ENCODE measurements around the gene SCN2A.

- TF ChIP-seq NR2C2 (CRISPR knock-in tag; IDR thresholded peaks at IDR 0.05) (no peak), CTCF (IDR thresholded peaks at IDR 0.05) (no peak), MAX (CRISPR knock-in tag; IDR thresholded peaks at IDR 0.05) (no peak), FOXK1 (CRISPR knock-in tag; IDR thresholded peaks at IDR 0.05) (no peak), CREM (CRISPR knock-in tag; IDR thresholded peaks at IDR 0.05) (no peak), HMGXB4 (CRISPR knock-in tag; IDR thresholded peaks at IDR 0.05) (no peak), GABPB1 (CRISPR knock-in tag; IDR thresholded peaks at IDR 0.05) (no peak), JUN (CRISPR knock-in tag; IDR thresholded peaks at IDR 0.05) (no peak), E2F4 (CRISPR knock-in tag; IDR thresholded peaks at IDR 0.05; ENCODE audit: borderline replicate concordance, low read depth) (no peak), TEAD1 (CRISPR knock-in tag; IDR thresholded peaks at IDR 0.05) (no peak), SMAD4 (CRISPR knock-in tag; IDR thresholded peaks at IDR 0.05) (no peak), ELF4 (CRISPR knock-in tag; IDR thresholded peaks at IDR 0.05; ENCODE audit: low read depth) (no peak)
These were observed 189.7 kb downstream of the SCN2A start for GRCh38 chr2:165428926-165429325.

Data from WTC11 (cell line).